H7 (cell line): ENCODE measurements around the gene C12orf57. TPM values are rescaled to one million over a fixed set of nuclear protein-coding genes. Genes with fewer than 3 reads are reported as not detected.

ENCODE experiments used
- total RNA-seq: library from RNA; depleted of rRNA; stranded (reverse); fragments of >200 nt; shearing (Covaris generic); gene quantifications from 2 replicates; pipeline ENCODE4 v1.2.3, GENCODE V29; 2014; rRNA removed

Gene C12orf57
- total RNA-seq, 1 experiment from 2014 or later = 153 TPM

Other genes starting within 250 kb of the C12orf57 start
- gene PIANP, start 243.2 kb upstream of the C12orf57 start, total RNA-seq = 0.42 and 1.4 TPM in 2 replicates
- gene COPS7A, start 220.0 kb upstream of the C12orf57 start, total RNA-seq = 72.1 and 77.6 TPM in 2 replicates
- gene MLF2, start 190.9 kb upstream of the C12orf57 start, total RNA-seq = 293 and 322 TPM in 2 replicates
- gene PTMS, start 177.7 kb upstream of the C12orf57 start, total RNA-seq = 237 and 270 TPM in 2 replicates
- gene LAG3, start 171.5 kb upstream of the C12orf57 start, total RNA-seq = 0.35 and 2.0 TPM in 2 replicates
- 0.66 and 0.81 TPM in 2 replicates for gene CD4, start 154.5 kb upstream of the C12orf57 start, total RNA-seq
- gene GPR162, start 122.2 kb upstream of the C12orf57 start, total RNA-seq = 5.4 and 7.0 TPM in 2 replicates
- gene P3H3, start 115.6 kb upstream of the C12orf57 start, total RNA-seq = 38.0 and 46.9 TPM in 2 replicates
- 1.5 and 5.5 TPM in 2 replicates for gene GNB3, start 103.1 kb upstream of the C12orf57 start, total RNA-seq
- gene CDCA3, start 92.7 kb upstream of the C12orf57 start, total RNA-seq = 85.6 and 115 TPM in 2 replicates
- 103 and 112 TPM in 2 replicates for gene USP5, start 91.9 kb upstream of the C12orf57 start, total RNA-seq
- 1,353 and 1,607 TPM in 2 replicates for gene TPI1, start 76.5 kb upstream of the C12orf57 start, total RNA-seq
- gene SPSB2, start 70.7 kb upstream of the C12orf57 start, total RNA-seq = 28.7 and 29.4 TPM in 2 replicates
- 4.6 and 5.7 TPM in 2 replicates for gene LRRC23, start 39.2 kb upstream of the C12orf57 start, total RNA-seq
- gene ENO2, start 29.4 kb upstream of the C12orf57 start, total RNA-seq = 47.4 and 59.0 TPM in 2 replicates
- gene ATN1, start 16.1 kb upstream of the C12orf57 start, total RNA-seq = 11.4 and 13.4 TPM in 2 replicates
- not detected in 2 replicates for gene RNU7-1, start 206 bp upstream of the C12orf57 start, total RNA-seq
- 25.0 and 34.3 TPM in 2 replicates for gene PTPN6, start 7.3 kb downstream of the C12orf57 start, total RNA-seq
- 482 and 560 TPM in 2 replicates for gene PHB2, start 26.6 kb downstream of the C12orf57 start, total RNA-seq
- 56.6 and 59.5 TPM in 2 replicates for gene EMG1, start 26.9 kb downstream of the C12orf57 start, total RNA-seq
- 14.4 and 16.9 TPM in 2 replicates for gene LPCAT3, start 74.5 kb downstream of the C12orf57 start, total RNA-seq
- gene C1S, start 116.7 kb downstream of the C12orf57 start, total RNA-seq = 4.4 and 4.8 TPM in 2 replicates
- gene C1R, start 148.4 kb downstream of the C12orf57 start, total RNA-seq = 1.1 and 8.2 TPM in 2 replicates
- 16.3 and 18.2 TPM in 2 replicates for gene C1RL, start 165.2 kb downstream of the C12orf57 start, total RNA-seq
- 1.9 and 2.6 TPM in 2 replicates for gene RBP5, start 184.9 kb downstream of the C12orf57 start, total RNA-seq
- 11.0 and 20.3 TPM in 2 replicates for gene CLSTN3, start 186.3 kb downstream of the C12orf57 start, total RNA-seq
- 26.4 and 45.9 TPM in 2 replicates for gene PEX5, start 245.7 kb downstream of the C12orf57 start, total RNA-seq